ENCODE data around the gene ADD3.

Gene ADD3

GRCh38 chr10:110007701-110008517, at the start of gene ADD3:
ADD3 (plus strand) TSS chr10:110007984; CDS start chr10:110100654, 92,670 bp downstream.
- peak within 1 kb of the TSS; percentile 73 for H3K4me3 ChIP-seq (ENCODE audit: control insufficient read depth, low read depth, low read length)
- no peak for TF ChIP-seq CTCF (conservative IDR thresholded peaks at IDR 0.05; ENCODE audit: control insufficient read depth, insufficient read depth, low read depth, low read length)
- DNase-seq (ENCODE audit: low read depth): peak; percentile 92

GRCh38 chr10:109958059-109958458, 49.7 kb upstream of the ADD3 start:
- no peak for TF ChIP-seq CTCF (conservative IDR thresholded peaks at IDR 0.05; ENCODE audit: control insufficient read depth, insufficient read depth, low read depth, low read length)
- DNase-seq (ENCODE audit: low read depth): no peak
- H3K4me3 ChIP-seq (ENCODE audit: control insufficient read depth, low read depth, low read length): no peak overlapping the region

GRCh38 chr10:109959259-109960145, 48.3 kb upstream of the ADD3 start:
- no peak for TF ChIP-seq CTCF (conservative IDR thresholded peaks at IDR 0.05; ENCODE audit: control insufficient read depth, insufficient read depth, low read depth, low read length)
- DNase-seq (ENCODE audit: low read depth): no peak
- no peak overlapping the region for H3K4me3 ChIP-seq (ENCODE audit: control insufficient read depth, low read depth, low read length)

GRCh38 chr10:109960682-109961081, 47.1 kb upstream of the ADD3 start:
- no peak overlapping the region for H3K4me3 ChIP-seq (ENCODE audit: control insufficient read depth, low read depth, low read length)
- no peak for DNase-seq (ENCODE audit: low read depth)
- TF ChIP-seq CTCF (conservative IDR thresholded peaks at IDR 0.05; ENCODE audit: control insufficient read depth, insufficient read depth, low read depth, low read length): no peak

- TF ChIP-seq CTCF (conservative IDR thresholded peaks at IDR 0.05; ENCODE audit: control insufficient read depth, insufficient read depth, low read depth, low read length): no peak
- H3K4me3 ChIP-seq (ENCODE audit: control insufficient read depth, low read depth, low read length): no peak overlapping the region
- DNase-seq (ENCODE audit: low read depth): peak; percentile 73
Measured at GRCh38 chr10:109961174-109962001, 46.4 kb upstream of the ADD3 start.

GRCh38 chr10:109962247-109962646, 45.5 kb upstream of the ADD3 start:
- TF ChIP-seq CTCF (conservative IDR thresholded peaks at IDR 0.05; ENCODE audit: control insufficient read depth, insufficient read depth, low read depth, low read length): no peak
- H3K4me3 ChIP-seq (ENCODE audit: control insufficient read depth, low read depth, low read length): no peak overlapping the region
- DNase-seq (ENCODE audit: low read depth): peak; percentile 49

Data from fibroblast of mammary gland (primary cell).